SJCRH30 (cell line): Measurements from ENCODE around the gene DNAAF5. TPM values are rescaled to one million over a fixed set of nuclear protein-coding genes. Genes with fewer than 3 reads are reported as not detected.
"Not testable (repeated sequence)": the region's sequence is repeated elsewhere in the genome, so short reads cannot be mapped to it uniquely, and the experiment has no call there.

Source experiments
- DNase-seq, 2 experiments: peaks; one replicate each; pipeline ENCODE4 v3.0.0-alpha.2; 2015 to 2020
- H3K27ac ChIP-seq: fragments of 250-450 bp; sonication (Bioruptor Pico); 2 replicates; pipeline ENCODE4 v1.5.1; 2020; ENCODE audit warnings: mild to moderate bottlenecking, moderate library complexity
- H3K27me3 ChIP-seq: fragments of 250-450 bp; sonication (Bioruptor Pico); 2 replicates; pipeline ENCODE4 v1.5.1; 2020; ENCODE audit warnings: mild to moderate bottlenecking, moderate library complexity
- H3K36me3 ChIP-seq: fragments of 250-450 bp; sonication (Bioruptor Pico); 2 replicates; pipeline ENCODE4 v1.5.1; 2020; ENCODE audit warnings: mild to moderate bottlenecking, moderate library complexity
- H3K4me1 ChIP-seq: fragments of 250-450 bp; sonication (Bioruptor Pico); 2 replicates; pipeline ENCODE4 v1.5.1; 2020; ENCODE audit warnings: mild to moderate bottlenecking, moderate library complexity
- H3K4me3 ChIP-seq: fragments of 250-450 bp; sonication (Bioruptor Pico); 2 replicates; pipeline ENCODE4 v1.5.1; 2020; ENCODE audit warnings: mild to moderate bottlenecking, moderate library complexity
- H3K9me3 ChIP-seq: fragments of 250-450 bp; sonication (Bioruptor Pico); replicated peaks from 2 replicates; pipeline ENCODE4 v1.5.1; 2020; ENCODE audit warnings: mild to moderate bottlenecking, moderate library complexity
- total RNA-seq: library from RNA; depleted of rRNA; stranded (reverse); fragments of >200 nt; shearing (Covaris generic); gene quantifications from 2 replicates; pipeline ENCODE4 v1.2.3, GENCODE V29; 2014

The DNAAF5 gene
- total RNA-seq, 1 experiment from 2014 or later, result 18.4 TPM

DNA sequence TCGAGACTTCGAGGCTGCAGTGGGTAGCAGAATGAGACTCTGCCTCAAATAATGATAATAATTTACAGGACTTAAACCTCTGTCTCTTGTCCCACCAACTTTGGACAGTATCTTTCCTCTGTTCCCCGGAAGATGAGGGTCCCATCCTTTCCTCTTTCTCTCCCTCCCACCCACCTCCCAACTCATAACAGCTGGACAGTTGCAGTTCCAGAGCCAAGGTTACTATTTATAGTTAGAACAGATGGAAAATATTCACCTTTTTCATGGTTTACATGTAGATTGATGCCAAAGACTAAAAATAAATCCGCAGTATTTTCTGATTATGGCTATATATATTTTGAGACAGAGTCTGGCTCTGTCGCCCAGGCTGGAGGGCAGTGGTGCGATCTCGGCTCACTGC, 74.2 kb downstream of the DNAAF5 start:
- Histone ChIP-seq H3K9me3 (no peaks in the 10 kb centered on the region), H3K27ac (no peak overlapping the region)
- no peak for DNase-seq

DNA sequence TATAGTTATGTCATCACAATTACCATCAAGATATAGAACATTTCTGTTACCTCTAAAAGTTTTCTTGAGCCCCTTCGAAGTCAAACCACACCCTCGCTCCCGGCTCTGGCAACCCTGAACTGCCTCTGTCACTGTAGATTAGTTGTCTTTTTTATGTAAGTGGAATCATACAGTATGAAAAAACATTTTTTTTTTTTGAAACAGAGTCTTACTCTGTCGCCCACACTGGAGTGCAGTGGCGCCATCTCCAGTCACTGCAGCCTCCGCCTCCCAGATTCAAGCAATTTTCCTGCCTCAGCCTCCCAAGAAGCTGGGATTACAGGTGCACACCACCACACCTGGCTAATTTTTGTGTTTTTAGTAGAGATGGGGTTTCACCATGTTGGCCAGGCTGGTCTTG, 74.9 kb downstream of the DNAAF5 start:
- Histone ChIP-seq H3K4me1 (peaks cover 12% of the 10 kb centered on the region), H3K27ac (peak overlapping the region; percentile 32; the same call in 1 of the 2 replicates)
- not testable (repeated sequence) for H3K9me3 ChIP-seq, H3K4me3 ChIP-seq, H3K36me3 ChIP-seq, H3K27me3 ChIP-seq, DNase-seq

More for the DNA sequence above, 74.2 kb downstream of the DNAAF5 start:
- no peaks in the 10 kb centered on the region for H3K36me3 ChIP-seq
- H3K27me3 ChIP-seq, result no peaks in the 10 kb centered on the region
- peaks cover 12% of the 10 kb centered on the region for H3K4me1 ChIP-seq
- no peak overlapping the region for H3K4me3 ChIP-seq

DNA sequence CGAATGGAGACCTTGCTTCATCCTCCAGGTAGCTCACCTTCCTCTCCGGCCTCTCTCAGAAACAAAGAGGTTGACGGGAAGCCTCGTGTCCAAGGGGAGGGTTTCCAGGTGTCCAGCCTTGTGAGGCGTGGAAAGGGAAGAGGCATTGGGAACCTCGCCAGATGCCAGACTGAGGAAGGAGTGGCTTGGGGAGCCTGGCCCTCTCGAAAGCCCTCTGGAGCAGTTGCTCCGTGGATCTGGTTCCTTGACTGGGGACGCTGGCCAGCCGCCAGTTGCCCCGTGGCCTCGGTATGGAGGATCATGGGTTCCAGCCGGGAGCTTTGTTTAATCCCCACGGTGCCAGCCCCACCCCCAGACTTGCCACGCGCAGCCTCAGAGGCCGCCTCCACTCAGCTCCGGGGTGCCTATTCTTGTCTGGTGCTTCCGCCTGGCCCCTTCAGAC, 75.5 kb downstream of the DNAAF5 start:
- DNase-seq, result peak; percentile 87 to 88
- Histone ChIP-seq H3K4me1 (peaks cover 10% of the 10 kb centered on the region), H3K4me3 (peak overlapping the region; percentile 31), H3K27me3 (no peaks in the 10 kb centered on the region), H3K9me3 (no peaks in the 10 kb centered on the region), H3K36me3 (no peaks in the 10 kb centered on the region), H3K27ac (peak overlapping the region; percentile 32; the same call in 1 of the 2 replicates)

DNA sequence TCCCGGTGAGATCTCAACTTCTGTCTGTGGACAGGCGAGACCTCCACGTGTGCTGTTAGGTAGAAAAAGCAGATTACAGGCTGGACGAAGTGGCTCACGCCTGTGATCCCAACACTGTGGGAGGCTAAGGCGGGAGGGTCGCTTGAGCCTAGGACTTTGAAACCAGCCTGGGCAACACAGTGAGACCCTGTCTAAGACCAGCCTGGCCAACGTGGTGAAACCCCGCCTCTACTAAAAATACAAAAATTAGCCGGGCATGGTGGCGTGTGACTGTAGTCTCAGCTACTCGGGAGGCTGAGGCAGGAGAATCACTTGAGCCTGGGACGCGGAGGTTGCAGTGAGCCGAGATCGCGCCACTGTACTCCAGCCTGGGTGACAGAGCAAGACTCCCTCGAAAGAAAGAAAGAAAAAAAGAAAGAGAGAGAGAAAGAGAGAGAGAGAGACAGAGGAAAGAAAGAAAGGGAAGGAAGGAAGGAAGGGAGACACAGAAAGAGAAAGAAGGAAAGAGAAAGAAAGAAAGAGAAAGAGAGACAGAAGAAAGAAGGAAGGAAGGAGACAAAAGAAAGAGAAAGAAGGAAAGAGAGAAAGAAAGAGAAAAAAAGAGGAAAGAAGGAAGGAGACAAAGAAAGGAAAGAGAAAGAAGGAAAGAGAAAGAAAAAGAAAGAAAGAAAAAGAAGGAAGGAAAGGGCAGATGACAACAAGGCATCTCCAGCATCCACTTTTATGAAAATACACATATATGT, 76.2 kb downstream of the DNAAF5 start:
- Histone ChIP-seq H3K4me1 (peaks cover 5% of the 10 kb centered on the region; the same call in 1 of the 2 replicates), H3K9me3 (no peaks in the 10 kb centered on the region), H3K4me3 (peak overlapping the region; percentile 31), H3K27me3 (no peaks in the 10 kb centered on the region), H3K36me3 (no peaks in the 10 kb centered on the region), H3K27ac (peak overlapping the region; percentile 32; the same call in 1 of the 2 replicates)
- DNase-seq, result no peak

DNA sequence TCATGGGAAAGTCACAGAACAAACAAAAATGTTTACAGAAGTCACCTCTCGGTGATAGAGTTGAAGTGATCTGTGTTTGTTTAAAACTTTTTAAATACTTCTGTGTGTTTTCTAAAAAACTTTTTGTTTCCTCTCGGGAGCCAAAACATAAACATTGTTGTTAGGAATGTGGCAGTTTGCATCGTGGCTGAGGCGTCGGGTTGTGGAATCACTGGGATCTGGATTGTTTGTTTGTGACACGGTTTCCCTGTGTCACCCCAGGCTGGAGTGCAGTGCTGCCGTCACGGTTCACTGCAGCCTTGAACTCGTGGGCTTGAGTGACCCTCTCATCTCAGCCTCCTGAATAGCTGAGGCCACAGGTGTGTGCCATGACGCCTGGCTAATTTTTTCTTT, 76.7 kb downstream of the DNAAF5 start:
- DNase-seq, result no peak
- no peak overlapping the region for H3K4me3 ChIP-seq
- no peak overlapping the region for H3K27ac ChIP-seq
- H3K4me1 ChIP-seq, result no peaks in the 10 kb centered on the region
- H3K9me3 ChIP-seq, result no peaks in the 10 kb centered on the region
- no peaks in the 10 kb centered on the region for H3K27me3 ChIP-seq
- H3K36me3 ChIP-seq, result no peaks in the 10 kb centered on the region

DNA sequence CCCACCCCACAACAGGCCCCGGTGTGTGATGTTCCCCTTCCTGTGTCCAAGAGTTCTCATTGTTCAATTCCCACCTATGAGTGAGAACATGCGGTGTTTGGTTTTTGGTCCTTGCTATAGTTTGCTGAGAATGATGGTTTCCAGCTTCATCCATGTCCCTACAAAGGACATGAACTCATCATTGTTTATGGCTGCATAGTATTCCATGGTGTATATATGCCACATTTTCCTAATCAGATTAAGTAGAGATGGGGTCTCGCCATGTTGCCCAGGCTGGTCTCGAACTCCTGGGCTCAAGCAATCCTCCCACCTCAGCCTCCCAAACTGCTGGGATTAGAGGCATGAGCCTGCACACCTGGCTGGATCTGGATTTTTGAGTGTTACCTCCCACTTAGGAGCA, 77.3 kb downstream of the DNAAF5 start:
- not testable (repeated sequence) for H3K4me3 ChIP-seq, H3K36me3 ChIP-seq, H3K9me3 ChIP-seq, H3K27me3 ChIP-seq, DNase-seq, H3K27ac ChIP-seq, H3K4me1 ChIP-seq

DNA sequence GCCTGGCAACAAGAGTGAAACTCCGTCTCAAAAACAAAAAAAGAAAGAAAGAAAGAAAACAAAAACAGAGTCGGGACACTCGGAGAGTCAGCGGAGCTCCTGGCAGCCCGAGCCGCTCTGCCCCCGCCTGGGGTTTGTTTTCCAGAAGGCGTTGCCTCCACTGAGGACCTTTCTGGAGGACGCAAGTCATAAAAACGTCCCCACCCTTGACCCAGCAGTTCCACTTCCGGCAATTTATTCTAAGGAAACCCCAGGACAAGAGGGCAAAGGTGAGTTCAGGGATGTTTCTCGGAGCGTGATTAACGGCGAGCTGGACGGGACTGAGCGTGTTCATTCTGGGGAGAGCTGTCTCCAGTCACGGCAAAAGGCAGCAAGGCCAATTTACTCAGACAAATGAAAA, 78.8 kb downstream of the DNAAF5 start:
- Histone ChIP-seq H3K4me1 (no peaks in the 10 kb centered on the region), H3K4me3 (no peak overlapping the region), H3K9me3 (no peaks in the 10 kb centered on the region), H3K27me3 (no peaks in the 10 kb centered on the region), H3K36me3 (no peaks in the 10 kb centered on the region), H3K27ac (no peak overlapping the region)
- no peak for DNase-seq

DNA sequence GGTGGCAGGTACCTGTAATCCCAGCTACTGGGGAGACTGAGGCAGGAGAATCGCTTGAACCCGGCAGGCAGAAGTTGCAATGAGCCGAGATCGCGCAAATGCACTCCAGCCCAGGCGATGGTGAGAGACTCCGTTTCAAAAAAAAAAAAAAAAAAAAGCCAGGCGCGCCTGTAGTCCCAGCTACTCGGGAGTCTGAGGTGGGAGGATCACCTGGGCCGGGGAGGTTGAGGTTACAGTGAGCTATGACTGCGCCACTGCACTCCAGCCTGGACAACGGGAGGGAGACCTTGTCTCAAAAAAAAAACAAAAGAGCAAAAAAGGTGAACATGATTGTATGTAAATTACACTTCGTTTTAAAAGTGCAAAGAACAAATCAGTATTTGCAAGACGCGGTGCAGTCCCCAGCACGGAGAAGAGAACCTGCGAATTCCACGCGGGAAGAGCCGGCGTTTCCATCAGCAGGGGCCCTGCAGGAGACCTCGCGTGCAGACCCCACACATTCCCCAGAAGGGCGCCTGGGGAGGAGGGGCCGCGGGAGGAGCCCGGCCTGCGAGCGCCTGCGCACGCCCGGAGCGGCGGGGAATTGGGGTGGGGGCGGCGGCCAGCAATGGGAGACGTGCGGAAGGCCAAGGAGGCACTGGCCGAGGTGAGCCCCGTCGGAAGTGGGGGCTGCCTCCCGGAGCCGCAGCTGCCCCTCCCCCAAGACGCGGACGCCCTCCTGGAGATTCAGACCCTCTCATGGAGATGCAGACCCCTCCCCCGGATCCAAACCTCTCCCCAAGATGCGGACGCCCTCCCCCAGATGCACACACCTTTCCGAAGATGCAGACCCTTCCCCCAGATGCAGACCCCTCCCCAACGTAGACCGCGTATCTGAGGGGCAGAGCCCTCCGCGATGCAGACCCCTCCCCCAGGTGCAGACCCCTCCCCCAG, 89.1 kb downstream of the DNAAF5 start:
- DNase-seq, result no peak
- Histone ChIP-seq H3K27ac (no peak overlapping the region), H3K4me3 (no peak overlapping the region), H3K4me1 (peaks cover 4% of the 10 kb centered on the region), H3K36me3 (no peaks in the 10 kb centered on the region), H3K27me3 (no peaks in the 10 kb centered on the region), H3K9me3 (no peaks in the 10 kb centered on the region)

DNA sequence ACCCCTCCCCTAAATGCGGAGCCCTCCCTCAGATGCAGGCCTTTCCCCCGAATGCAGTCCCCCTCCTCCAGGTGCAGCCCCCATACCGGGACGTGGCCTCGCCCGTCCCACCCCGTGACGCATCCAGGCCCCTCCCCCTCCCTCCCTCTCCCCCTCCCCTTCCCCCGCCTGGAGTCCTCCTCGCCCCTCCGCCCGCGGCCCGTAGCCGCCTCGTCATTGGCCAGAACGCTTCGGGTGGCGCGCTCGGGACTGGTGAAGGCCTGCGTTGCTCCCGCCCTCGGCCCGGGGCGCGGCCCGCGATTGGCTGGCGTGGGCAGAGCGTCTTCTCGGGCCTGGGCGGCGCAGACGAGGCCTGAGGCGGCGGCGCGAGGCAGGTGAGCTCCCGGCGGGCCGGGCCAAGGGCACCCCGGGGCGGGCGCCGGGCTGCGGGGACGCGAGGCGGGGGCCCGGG, 89.8 kb downstream of the DNAAF5 start:
- peak; percentile 91 to 92 for DNase-seq
- peak overlapping the region; percentile 74 for H3K4me3 ChIP-seq
- no peaks in the 10 kb centered on the region for H3K9me3 ChIP-seq
- H3K27ac ChIP-seq, result no peak overlapping the region
- H3K4me1 ChIP-seq, result peaks cover 4% of the 10 kb centered on the region
- no peaks in the 10 kb centered on the region for H3K27me3 ChIP-seq
- no peaks in the 10 kb centered on the region for H3K36me3 ChIP-seq

DNA sequence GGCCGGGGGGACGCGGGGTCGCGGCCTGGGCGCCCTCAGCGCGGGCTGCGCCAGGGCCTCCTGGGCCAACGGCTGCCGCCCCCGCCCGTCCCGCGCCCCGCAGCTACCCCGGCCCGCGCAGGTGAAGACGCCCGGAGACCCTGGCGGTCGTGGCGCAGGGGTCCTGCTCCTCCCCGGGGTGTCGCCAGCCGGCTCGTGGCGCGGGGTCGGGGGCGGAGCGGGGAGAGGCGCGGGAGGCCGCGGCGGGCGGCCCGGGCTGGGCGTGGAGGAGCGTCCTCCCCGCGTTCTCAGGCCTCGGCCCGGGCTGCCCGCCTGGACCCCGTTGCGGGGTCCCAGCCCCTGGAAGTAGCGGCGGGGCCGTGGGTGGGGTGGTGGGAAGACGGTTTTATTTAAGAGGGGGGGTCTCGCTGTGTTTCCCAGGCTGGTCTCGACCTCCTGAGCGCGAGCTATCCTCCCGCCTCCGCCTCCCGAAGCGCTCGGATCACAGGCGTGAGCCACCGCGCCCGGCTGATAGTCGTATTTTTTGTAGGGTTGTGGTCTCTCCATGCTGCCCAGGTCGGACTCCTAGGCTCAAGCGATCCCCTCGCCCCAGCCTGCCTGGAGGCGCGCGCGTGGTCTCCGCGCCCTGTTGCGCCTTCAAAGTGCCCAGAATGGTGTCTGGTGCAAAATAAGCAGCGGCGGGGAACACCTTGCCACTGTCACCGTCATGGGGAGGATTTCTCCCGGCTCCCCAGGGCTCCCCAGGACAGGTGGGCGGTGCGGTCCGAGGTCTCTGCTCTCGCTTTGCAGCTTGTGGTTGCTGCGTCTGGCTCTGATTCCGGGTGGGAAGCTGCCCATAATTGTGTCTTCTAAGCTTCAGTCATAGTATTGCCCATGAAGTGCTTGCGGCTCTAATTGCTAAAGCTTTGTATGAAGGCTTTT, 90.5 kb downstream of the DNAAF5 start:
- peaks cover 4% of the 10 kb centered on the region for H3K4me1 ChIP-seq
- peak overlapping the region; percentile 74 for H3K4me3 ChIP-seq
- peak; percentile 12 to 25 for DNase-seq
- H3K9me3 ChIP-seq, result no peaks in the 10 kb centered on the region
- H3K36me3 ChIP-seq, result no peaks in the 10 kb centered on the region
- peak overlapping the region; percentile 44 for H3K27ac ChIP-seq
- H3K27me3 ChIP-seq, result no peaks in the 10 kb centered on the region

DNA sequence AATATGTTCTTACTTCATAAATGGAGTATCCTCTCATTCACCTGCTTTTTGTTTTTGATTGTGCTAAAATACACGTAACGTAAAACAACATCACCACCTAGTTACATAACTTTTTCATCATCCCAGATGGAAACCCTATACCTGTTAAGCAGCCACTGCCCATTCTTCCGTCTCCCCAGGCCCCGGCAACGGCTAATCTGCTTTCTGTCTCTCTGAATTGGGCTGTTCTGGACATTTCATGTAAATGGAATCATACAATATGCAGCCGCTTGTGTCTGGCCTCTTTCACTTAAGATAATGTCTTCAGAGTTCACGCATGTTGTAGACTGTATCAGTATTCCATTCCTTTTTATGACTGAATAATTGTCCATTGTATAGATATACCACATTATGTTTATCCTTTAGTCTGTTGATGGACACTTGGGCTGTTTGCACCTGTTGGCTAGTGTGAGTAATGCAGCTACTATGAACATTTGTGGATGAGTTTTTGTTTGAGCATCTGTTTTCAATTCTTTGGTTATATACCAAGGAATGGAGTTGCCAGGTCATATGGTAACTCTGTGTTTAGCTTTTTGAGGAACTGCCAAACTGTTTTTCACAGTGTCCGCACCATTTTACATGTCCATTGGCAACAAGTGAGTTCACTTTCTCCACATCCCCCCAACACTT, 91.7 kb downstream of the DNAAF5 start:
- Histone ChIP-seq H3K27ac (no peak overlapping the region), H3K4me3 (no peak overlapping the region), H3K36me3 (no peaks in the 10 kb centered on the region), H3K27me3 (no peaks in the 10 kb centered on the region), H3K9me3 (no peaks in the 10 kb centered on the region), H3K4me1 (no peaks in the 10 kb centered on the region)
- DNase-seq, result peak; percentile 31 to 60

DNA sequence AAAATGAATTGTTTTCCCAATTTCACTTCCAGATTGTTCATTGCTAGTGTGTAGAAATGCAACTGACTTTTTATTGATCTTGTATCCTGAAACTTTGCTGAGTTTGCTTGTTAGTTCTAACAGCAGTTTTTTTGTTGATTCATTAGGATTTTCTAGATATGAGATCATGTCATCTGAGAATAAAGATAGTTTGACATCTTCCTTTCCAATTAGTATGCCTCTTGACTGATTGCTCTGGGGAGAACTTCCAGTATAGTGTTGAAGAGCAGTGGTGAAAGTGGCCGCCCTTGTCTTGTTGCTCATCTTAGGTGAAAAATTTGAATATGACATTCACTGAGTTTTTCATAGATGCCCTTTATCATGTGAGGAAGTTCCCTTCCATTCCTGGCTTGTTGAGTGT, 93.8 kb downstream of the DNAAF5 start:
- H3K27ac ChIP-seq, result no peak overlapping the region
- H3K27me3 ChIP-seq, result no peaks in the 10 kb centered on the region
- no peak for DNase-seq
- no peak overlapping the region for H3K4me3 ChIP-seq
- H3K9me3 ChIP-seq, result no peaks in the 10 kb centered on the region
- no peaks in the 10 kb centered on the region for H3K4me1 ChIP-seq
- H3K36me3 ChIP-seq, result 0 out of 2 replicates have a peak, but pooled peaks cover under 1% of the 10 kb centered on the region

DNA sequence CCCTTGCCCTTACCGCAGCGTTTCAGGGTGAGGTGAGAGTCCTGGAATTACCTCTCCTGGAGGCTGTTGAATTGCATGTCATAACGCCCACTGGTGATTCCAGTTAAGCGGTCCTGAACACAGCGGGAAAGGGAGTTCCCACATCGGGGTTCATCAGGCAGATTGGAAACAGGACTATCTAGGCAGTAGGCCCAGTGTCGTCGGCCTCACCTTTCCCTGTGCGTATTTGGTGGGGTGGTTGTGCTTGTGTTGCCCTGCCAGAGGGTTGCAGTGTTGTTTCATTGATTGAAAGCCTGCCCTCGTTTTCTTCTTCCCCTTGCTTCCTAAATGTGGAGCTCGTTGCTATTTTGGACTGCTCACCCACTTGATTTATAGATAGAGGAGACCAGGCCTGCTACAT, 95.2 kb downstream of the DNAAF5 start:
- Histone ChIP-seq H3K4me1 (no peaks in the 10 kb centered on the region), H3K27ac (no peak overlapping the region), H3K36me3 (peaks cover 3% of the 10 kb centered on the region; the same call in 1 of the 2 replicates), H3K9me3 (no peaks in the 10 kb centered on the region), H3K27me3 (no peaks in the 10 kb centered on the region), H3K4me3 (no peak overlapping the region)
- DNase-seq, result no peak
